HepG2 (cell line): ENCODE results near the gene TWNK. TPM values are rescaled to one million over a fixed set of nuclear protein-coding genes. Genes with fewer than 3 reads are reported as not detected.

Experiments
- CERS6 ChIP-seq: sonication (generic); formaldehyde crosslinking; IDR thresholded peaks from 2 replicates; pipeline ENCODE4 v1.5.0; 2020; ENCODE audit warnings: missing genetic modification reagents
- HMGA1 ChIP-seq: sonication (generic); formaldehyde crosslinking; conservative IDR thresholded peaks from 2 replicates; pipeline ENCODE4 v1.4.0; 2020; ENCODE audit warnings: missing genetic modification reagents
- IKZF4 ChIP-seq: sonication (generic); formaldehyde crosslinking; IDR thresholded peaks from 2 replicates; pipeline ENCODE4 v1.5.1; 2020; ENCODE audit warnings: borderline replicate concordance, mild to moderate bottlenecking, low read depth, missing genetic modification reagents; ENCODE audit errors: not compliant biosample characterization
- KLF9 ChIP-seq: IDR thresholded peaks from 2 replicates; pipeline ENCODE4 v1.6.1; 2016; ENCODE audit warnings: low read depth
- LCORL ChIP-seq, 2 experiments: fragments of 450-650 bp in 1 of 2; sonication (generic) in 1 of 2; formaldehyde crosslinking in 1 of 2; IDR thresholded peaks; 2 replicates each; pipeline versions ENCODE4 v1.5.0 to v1.6.1; 2017 to 2020; ENCODE audit warnings: antibody characterized with exemption in 1 of 2, missing genetic modification reagents in 1 of 2
- MAX ChIP-seq: IDR thresholded peaks from 2 replicates; pipeline ENCODE4 v1.6.1; 2012; ENCODE audit warnings: inconsistent platforms
- MEF2D ChIP-seq: sonication (generic); formaldehyde crosslinking; IDR thresholded peaks from 2 replicates; pipeline ENCODE4 v1.5.1; 2020; ENCODE audit warnings: mild to moderate bottlenecking, missing genetic modification reagents
- PHF8 ChIP-seq: sonication (generic); formaldehyde crosslinking; IDR thresholded peaks from 2 replicates; pipeline ENCODE4 v1.5.0; 2020; ENCODE audit warnings: missing genetic modification reagents
- POLR2G ChIP-seq: fragments of 200-400 bp; formaldehyde crosslinking; IDR thresholded peaks from 2 replicates; pipeline ENCODE4 v1.6.1; 2018; ENCODE audit warnings: mild to moderate bottlenecking, low read depth, low read length, moderate library complexity
- RBFOX2 ChIP-seq: fragments of 200-400 bp; formaldehyde crosslinking; IDR thresholded peaks from 2 replicates; pipeline ENCODE4 v1.6.1; 2017; ENCODE audit warnings: low read depth, mild to moderate bottlenecking, low read length
- TMF1 ChIP-seq: sonication (generic); formaldehyde crosslinking; IDR thresholded peaks from 2 replicates; pipeline ENCODE4 v1.8.1; 2022; ENCODE audit warnings: low read depth, missing genetic modification reagents
- ZBTB26 ChIP-seq: IDR thresholded peaks from 2 replicates; pipeline ENCODE4 v1.6.1; 2016; ENCODE audit warnings: missing compliant biosample characterization, missing genetic modification reagents, borderline replicate concordance
- ZNF18 ChIP-seq: sonication (generic); formaldehyde crosslinking; IDR thresholded peaks from 2 replicates; pipeline ENCODE4 v1.8.0; 2022; ENCODE audit warnings: mild to moderate bottlenecking, missing genetic modification reagents; ENCODE audit not compliant: insufficient replicate concordance
- ZNF329 ChIP-seq: sonication (generic); formaldehyde crosslinking; IDR thresholded peaks from 2 replicates; pipeline ENCODE4 v1.9.0; 2021; ENCODE audit warnings: low read depth, mild to moderate bottlenecking, missing genetic modification reagents
- ZNF589 ChIP-seq: sonication (generic); formaldehyde crosslinking; conservative IDR thresholded peaks from 2 replicates; pipeline ENCODE4 v1.8.0; 2022; ENCODE audit warnings: mild to moderate bottlenecking, moderate library complexity, missing genetic modification reagents
- ZNF598 ChIP-seq: sonication (generic); formaldehyde crosslinking; IDR thresholded peaks from 2 replicates; pipeline ENCODE4 v1.5.1; 2020; ENCODE audit warnings: mild to moderate bottlenecking, missing genetic modification reagents, borderline replicate concordance
- ZNF687 ChIP-seq: sonication (generic); formaldehyde crosslinking; IDR thresholded peaks from 2 replicates; pipeline ENCODE4 v1.5.1; 2020; ENCODE audit warnings: mild to moderate bottlenecking, missing genetic modification reagents, moderate library complexity
- ZNF781 ChIP-seq: sonication (generic); formaldehyde crosslinking; IDR thresholded peaks from 2 replicates; pipeline ENCODE4 v1.5.1; 2020; ENCODE audit warnings: borderline replicate concordance, mild to moderate bottlenecking, missing genetic modification reagents; ENCODE audit errors: not compliant biosample characterization
- ZNF792 ChIP-seq: IDR thresholded peaks from 2 replicates; pipeline ENCODE4 v1.6.1; 2016
- ZSCAN21 ChIP-seq: sonication (generic); formaldehyde crosslinking; IDR thresholded peaks from 2 replicates; pipeline ENCODE4 v1.8.0; 2022; ENCODE audit warnings: mild to moderate bottlenecking, missing genetic modification reagents, moderate library complexity, borderline replicate concordance
- polyA plus RNA-seq, 8 experiments: library from polyadenylated mRNA; depleted of rRNA in 3 of 8; stranded (reverse) in 7 of 8; unstranded in 1 of 8; fragments of >200 nt; fragmentation: Illumina TruSeq in 4 of 8; extraction: Trizol in 4 of 8; gene quantifications; 2 replicates each; pipeline versions ENCODE4 v1.2.1 to v1.2.3, GENCODE V29; 2011 to 2016; ENCODE audit warnings: low read depth in 4 of 8, missing spikeins in 1 of 8, mixed read lengths in 1 of 8; ENCODE audit not compliant: insufficient read depth in 1 of 8
- total RNA-seq, 5 experiments: library from RNA; depleted of rRNA; stranded (reverse); fragments of >200 nt; fragmentation: Illumina TruSeq; extraction: Trizol; gene quantifications; 2 replicates each; pipeline ENCODE4 v1.2.3, GENCODE V29; 2016; ENCODE audit warnings: low read depth in 1 of 5

The TWNK gene
- total and polyA plus RNA-seq, 2 of the 13 experiments (the other 11 are each of a cell fraction or from before 2014, with no cell fraction given), result 10.7 to 16.5 TPM

- no peak for TF ChIP-seq IKZF4 (CRISPR knock-in tag)
- TF ChIP-seq KLF9 (CRISPR knock-in tag), result 0 out of 2 replicates have a peak, but pooled peaks have one; percentile 69
- no peak for TF ChIP-seq ZNF781 (CRISPR knock-in tag)
- TF ChIP-seq MEF2D, result peak; percentile 34; the same call in 1 of the 2 replicates
- no peak for TF ChIP-seq ZBTB26 (CRISPR knock-in tag)
- no peak for TF ChIP-seq LCORL (IDR thresholded peaks at IDR 0.05)
- TF ChIP-seq LCORL (CRISPR knock-in tag; IDR thresholded peaks at IDR 0.05), result no peak; the same call in 1 of the 2 replicates
- peak; percentile 71 for TF ChIP-seq ZNF687
- no peak for TF ChIP-seq HMGA1 (CRISPR knock-in tag)
- TF ChIP-seq PHF8 (CRISPR knock-in tag), result peak; percentile 38; the same call in 1 of the 2 replicates
- TF ChIP-seq ZNF329, result no peak
- no peak for TF ChIP-seq ZNF589 (CRISPR knock-in tag)
- 0 out of 2 replicates have a peak, but pooled peaks have one; percentile 15 for TF ChIP-seq ZNF792 (CRISPR knock-in tag)
- peak; percentile 22; the same call in 1 of the 2 replicates for TF ChIP-seq MAX
- TF ChIP-seq ZNF18, result peak; percentile 68
- TF ChIP-seq ZNF598 (CRISPR knock-in tag), result peak; percentile 44; the same call in 1 of the 2 replicates
- peak; percentile 33; the same call in 1 of the 2 replicates for TF ChIP-seq POLR2G
- TF ChIP-seq RBFOX2, result peak; percentile 66
- TF ChIP-seq TMF1 (CRISPR knock-in tag), result no peak
- peak; percentile 18; the same call in 1 of the 2 replicates for TF ChIP-seq ZSCAN21
- no peak for TF ChIP-seq CERS6 (CRISPR knock-in tag)
Observed at GRCh38 chr10:101031796-101032636, 44.7 kb downstream of the TWNK start (continued).
